IMR-90 (cell line): ENCODE data around the gene SLC3A2. TPM values are rescaled to one million over a fixed set of nuclear protein-coding genes. Genes with fewer than 3 reads are reported as not detected.

ENCODE experiments used
- ATAC-seq: fragments of 200-7000 bp; cut with Tn5 transposase; 2 replicates; pipeline ENCODE4 v1.9.1; 2020; ENCODE audit warnings: low read depth, mild to moderate bottlenecking, moderate library complexity
- BruUV-seq: library from RNA; stranded (reverse); fragments of 400-500 nt; replicated peaks from 2 replicates; lab custom pipeline; 2021; lab: Mats Ljungman, UMichigan
- CTCF ChIA-PET: fragments of 300-600 bp; formaldehyde crosslinking; extraction: SDS; loops from one replicate; lab custom pipeline; 2021; ENCODE audit warnings: antibody characterized with exemption; lab: Yijun Ruan, JAX
- POLR2A ChIA-PET: fragments of 300-600 bp; sonication (Branson Sonifier 250); formaldehyde crosslinking; loops from one replicate; lab custom pipeline; 2022; ENCODE audit warnings: antibody characterized with exemption; ENCODE audit not compliant: unreplicated experiment; lab: Charles Lee
- DNase-seq: peaks from one replicate; pipeline ENCODE4 v3.0.0; 2013
- H2AFZ ChIP-seq: replicated peaks from 2 replicates; pipeline ENCODE3; 2013; ENCODE audit warnings: low read length, mild to moderate bottlenecking; ENCODE audit not compliant: poor library complexity
- H2AK5ac ChIP-seq: 2 replicates; pipeline ENCODE4 v1.6.1; 2013; ENCODE audit warnings: low read depth, low read length, inconsistent platforms
- H2AK9ac ChIP-seq: replicated peaks from 2 replicates; pipeline ENCODE3; 2013; ENCODE audit warnings: mild to moderate bottlenecking, low read depth, low read length, moderate library complexity; ENCODE audit not compliant: poor library complexity
- H2BK120ac ChIP-seq: 2 replicates; pipeline ENCODE4 v1.6.1; 2013; ENCODE audit warnings: low read depth, low read length, inconsistent platforms
- H2BK15ac ChIP-seq: 3 replicates; pipeline ENCODE4 v1.6.1; 2013; ENCODE audit warnings: low read depth, low read length, inconsistent platforms
- H2BK20ac ChIP-seq: 2 replicates; pipeline ENCODE4 v1.6.1; 2013; ENCODE audit warnings: low read depth, mild to moderate bottlenecking, inconsistent platforms, low read length, moderate library complexity
- H2BK5ac ChIP-seq: 2 replicates; pipeline ENCODE4 v1.6.1; 2013; ENCODE audit warnings: mild to moderate bottlenecking, low read depth, low read length, inconsistent platforms; ENCODE audit not compliant: poor library complexity, severe bottlenecking
- H3K14ac ChIP-seq: replicated peaks from 2 replicates; pipeline ENCODE4 v1.6.1; 2013; ENCODE audit warnings: low read depth, low read length, inconsistent platforms
- H3K18ac ChIP-seq: 2 replicates; pipeline ENCODE4 v1.6.1; 2013; ENCODE audit warnings: low read depth, low read length, control low read depth
- H3K23ac ChIP-seq: 2 replicates; pipeline ENCODE4 v1.6.1; 2013; ENCODE audit warnings: low read depth, low read length, inconsistent platforms
- H3K27ac ChIP-seq: 2 replicates; pipeline ENCODE4 v1.5.1; 2013; ENCODE audit warnings: mild to moderate bottlenecking, control low read depth, low read length; ENCODE audit not compliant: insufficient read depth
- H3K27me3 ChIP-seq: 2 replicates; pipeline ENCODE4 v1.6.1; 2013; ENCODE audit warnings: low read length; ENCODE audit not compliant: control insufficient read depth, insufficient read depth
- H3K36me3 ChIP-seq: 2 replicates; pipeline ENCODE4 v1.6.1; 2013; ENCODE audit warnings: low read length, mixed read lengths; ENCODE audit not compliant: control insufficient read depth, insufficient read depth
- H3K4ac ChIP-seq: 2 replicates; pipeline ENCODE4 v1.6.1; 2013; ENCODE audit warnings: low read depth, low read length, inconsistent platforms
- H3K4me1 ChIP-seq: 2 replicates; pipeline ENCODE4 v1.6.1; 2013; ENCODE audit warnings: low read length, mixed read lengths; ENCODE audit not compliant: control insufficient read depth, insufficient read depth
- H3K4me2 ChIP-seq: 2 replicates; pipeline ENCODE4 v1.6.1; 2013; ENCODE audit warnings: low read depth, mild to moderate bottlenecking, control low read depth, low read length, moderate library complexity
- H3K4me3 ChIP-seq: 2 replicates; pipeline ENCODE4 v1.5.1; 2013; ENCODE audit warnings: low read depth, mild to moderate bottlenecking, control low read depth, low read length, moderate library complexity; ENCODE audit not compliant: insufficient read depth
- H3K56ac ChIP-seq: 2 replicates; pipeline ENCODE4 v1.6.1; 2013; ENCODE audit warnings: low read length, inconsistent platforms; ENCODE audit not compliant: insufficient read depth; ENCODE audit errors: extremely low read depth
- H3K79me1 ChIP-seq, 2 experiments: 2 replicates each; pipeline ENCODE4 v1.6.1; 2013; ENCODE audit warnings: low read length in 2 of 2, inconsistent platforms in 1 of 2, low read depth in 1 of 2
- H3K9ac ChIP-seq: 2 replicates; pipeline ENCODE4 v1.6.1; 2013; ENCODE audit warnings: low read depth, low read length, control low read depth
- H3K9me1 ChIP-seq: 2 replicates; pipeline ENCODE4 v1.6.1; 2013; ENCODE audit warnings: low read length, inconsistent platforms; ENCODE audit not compliant: insufficient read depth
- H3K9me3 ChIP-seq: 2 replicates; pipeline ENCODE4 v1.6.1; 2013; ENCODE audit warnings: low read length; ENCODE audit not compliant: control insufficient read depth, insufficient read depth
- H4K20me1 ChIP-seq: 2 replicates; pipeline ENCODE4 v1.6.1; 2013; ENCODE audit warnings: low read length, inconsistent platforms; ENCODE audit not compliant: insufficient read depth
- H4K5ac ChIP-seq: 2 replicates; pipeline ENCODE4 v1.6.1; 2013; ENCODE audit warnings: mild to moderate bottlenecking, low read depth, low read length, control low read depth
- H4K8ac ChIP-seq, 2 experiments: 2 replicates each; pipeline ENCODE4 v1.6.1; 2013; ENCODE audit warnings: low read depth in 2 of 2, low read length in 2 of 2, control low read depth in 1 of 2, inconsistent platforms in 1 of 2
- H4K91ac ChIP-seq: 2 replicates; pipeline ENCODE4 v1.6.1; 2013; ENCODE audit warnings: low read depth, low read length, inconsistent platforms; ENCODE audit not compliant: insufficient read depth
- BHLHE40 ChIP-seq: fragments of 150-350 bp; IDR thresholded peaks from 2 replicates; pipeline ENCODE4 v1.6.1; 2016; ENCODE audit warnings: mild to moderate bottlenecking, low read depth, low read length
- CEBPB ChIP-seq: IDR thresholded peaks from 2 replicates; pipeline ENCODE4 v1.6.1; 2012; ENCODE audit warnings: low read depth, low read length, improper control_type of control experiment
- CHD1 ChIP-seq: IDR thresholded peaks from 2 replicates; pipeline ENCODE4 v1.6.1; 2012; ENCODE audit warnings: low read depth, low read length, improper control_type of control experiment
- CTCF ChIP-seq: conservative IDR thresholded peaks from 2 replicates; pipeline ENCODE4 v1.5.1; 2012; ENCODE audit warnings: mild to moderate bottlenecking, low read depth, low read length, improper control_type of control experiment
- FOS ChIP-seq: fragments of 150-350 bp; IDR thresholded peaks from 2 replicates; pipeline ENCODE4 v1.6.1; 2016; ENCODE audit warnings: low read depth, low read length
- MAZ ChIP-seq: IDR thresholded peaks from 2 replicates; pipeline ENCODE4 v1.6.1; 2012; ENCODE audit warnings: low read depth, mild to moderate bottlenecking, low read length, improper control_type of control experiment, moderate library complexity, borderline replicate concordance
- MXI1 ChIP-seq: IDR thresholded peaks from 2 replicates; pipeline ENCODE4 v1.6.1; 2012; ENCODE audit warnings: low read depth, mild to moderate bottlenecking, low read length, moderate library complexity, borderline replicate concordance
- NFE2L2 ChIP-seq: fragments of 150-350 bp; IDR thresholded peaks from 2 replicates; pipeline ENCODE4 v1.6.1; 2016; ENCODE audit warnings: low read depth, mild to moderate bottlenecking, low read length
- POLR2A ChIP-seq: IDR thresholded peaks from 2 replicates; pipeline ENCODE4 v1.6.1; 2012; ENCODE audit warnings: mild to moderate bottlenecking, low read depth, low read length
- RCOR1 ChIP-seq: IDR thresholded peaks from 2 replicates; pipeline ENCODE4 v1.6.1; 2012; ENCODE audit warnings: mild to moderate bottlenecking, low read length, improper control_type of control experiment; ENCODE audit not compliant: insufficient replicate concordance
- RFX5 ChIP-seq: IDR thresholded peaks from 2 replicates; pipeline ENCODE4 v1.8.0; 2012; ENCODE audit warnings: low read depth, mild to moderate bottlenecking, low read length, moderate library complexity
- SMC3 ChIP-seq: fragments of 150-350 bp; IDR thresholded peaks from 2 replicates; pipeline ENCODE4 v1.6.1; 2016; ENCODE audit warnings: low read depth, mild to moderate bottlenecking, antibody characterized with exemption, low read length, moderate library complexity
- WGBS, 2 experiments: methylation state at CpG; one replicate each; pipeline versions ENCODE4 v1.1.5 to v1.1.7; 2013; ENCODE audit warnings: missing lambda C conversion rate in 2 of 2; ENCODE audit not compliant: insufficient read length in 1 of 2; ENCODE audit errors: extremely low coverage in 2 of 2; 5-methylcytosine and 5-hydroxymethylcytosine counted together
- dilution Hi-C: fragments of 300-500 bp; cut with HindIII; formaldehyde crosslinking; loops from one replicate; pipeline ENCODE4 v1.14.3; 2018; ENCODE audit warnings: low sequenced_read_pairs; ENCODE audit not compliant: unreplicated experiment
- in situ Hi-C: fragments of 300-500 bp; cut with MboI; formaldehyde crosslinking; loops from 3 replicates; pipeline ENCODE4 v1.14.3; 2019; ENCODE audit warnings: low sequenced_read_pairs, inconsistent platforms, mixed read lengths
- intact Hi-C: fragments of 100-400 bp; cut with micrococcal nuclease; formaldehyde crosslinking; loops from 2 replicates; pipeline ENCODE4 v1.10.0; 2022
- polyA plus RNA-seq, 3 experiments: library from polyadenylated mRNA; depleted of rRNA; stranded (reverse); fragments of >200 nt; gene quantifications; 2 replicates each; pipeline ENCODE4 v1.2.3, GENCODE V29; 2012; ENCODE audit warnings: low replicate concordance in 1 of 3
- total RNA-seq: library from RNA; depleted of rRNA; stranded (reverse); fragments of >200 nt; gene quantifications from 2 replicates; pipeline ENCODE4 v1.2.3, GENCODE V29; 2012
- TF ChIP-seq, protein P1 (sequence below): fragments of 150-350 bp; IDR thresholded peaks from 2 replicates; pipeline ENCODE4 v1.6.1; 2017; ENCODE audit warnings: mild to moderate bottlenecking, antibody characterized with exemption, low read length, low read depth
- TF ChIP-seq, protein P2 (sequence below): fragments of 150-350 bp; IDR thresholded peaks from 2 replicates; pipeline ENCODE4 v1.6.1; 2016; ENCODE audit warnings: low read depth, mild to moderate bottlenecking, low read length, moderate library complexity, borderline replicate concordance

The SLC3A2 gene
- total and polyA plus RNA-seq, 2 of the 4 experiments (the other 2 are of a cell fraction), result 140 to 239 TPM

- H2AK5ac ChIP-seq, result no peak overlapping the region
- no peak overlapping the region for H2BK20ac ChIP-seq
- intact Hi-C loops (no loop called here), in situ Hi-C loops (no loop called here), dilution Hi-C loops (no loop called here)
- H3K4me3 ChIP-seq, result no peak overlapping the region
- no peaks in the 10 kb centered on the region; the same call in 1 of the 2 replicates for H3K9me3 ChIP-seq
- no peak overlapping the region for H3K4ac ChIP-seq
- TF ChIP-seq, protein P1, sequence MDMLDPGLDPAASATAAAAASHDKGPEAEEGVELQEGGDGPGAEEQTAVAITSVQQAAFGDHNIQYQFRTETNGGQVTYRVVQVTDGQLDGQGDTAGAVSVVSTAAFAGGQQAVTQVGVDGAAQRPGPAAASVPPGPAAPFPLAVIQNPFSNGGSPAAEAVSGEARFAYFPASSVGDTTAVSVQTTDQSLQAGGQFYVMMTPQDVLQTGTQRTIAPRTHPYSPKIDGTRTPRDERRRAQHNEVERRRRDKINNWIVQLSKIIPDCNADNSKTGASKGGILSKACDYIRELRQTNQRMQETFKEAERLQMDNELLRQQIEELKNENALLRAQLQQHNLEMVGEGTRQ, result no peak
- no peak for TF ChIP-seq POLR2A
- TF ChIP-seq, protein P2, sequence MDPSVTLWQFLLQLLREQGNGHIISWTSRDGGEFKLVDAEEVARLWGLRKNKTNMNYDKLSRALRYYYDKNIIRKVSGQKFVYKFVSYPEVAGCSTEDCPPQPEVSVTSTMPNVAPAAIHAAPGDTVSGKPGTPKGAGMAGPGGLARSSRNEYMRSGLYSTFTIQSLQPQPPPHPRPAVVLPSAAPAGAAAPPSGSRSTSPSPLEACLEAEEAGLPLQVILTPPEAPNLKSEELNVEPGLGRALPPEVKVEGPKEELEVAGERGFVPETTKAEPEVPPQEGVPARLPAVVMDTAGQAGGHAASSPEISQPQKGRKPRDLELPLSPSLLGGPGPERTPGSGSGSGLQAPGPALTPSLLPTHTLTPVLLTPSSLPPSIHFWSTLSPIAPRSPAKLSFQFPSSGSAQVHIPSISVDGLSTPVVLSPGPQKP, result no peak
- no peak for TF ChIP-seq CHD1
- TF ChIP-seq BHLHE40, result no peak
- TF ChIP-seq RFX5, result no peak
- no peak for TF ChIP-seq CTCF
- TF ChIP-seq SMC3, result no peak
- no peak for TF ChIP-seq NFE2L2
- TF ChIP-seq MAZ, result no peak
- TF ChIP-seq RCOR1, result no peak
- TF ChIP-seq MXI1, result no peak
- no peak for TF ChIP-seq FOS
- no peak for TF ChIP-seq CEBPB
- H3K23ac ChIP-seq, result no peak overlapping the region
- no peak overlapping the region for H4K91ac ChIP-seq
- H3K4me1 ChIP-seq, result peaks cover 8% of the 10 kb centered on the region; the same call in 1 of the 2 replicates
- ChIA-PET POLR2A (interaction anchor here (0.6 kb wide), 2 partner anchors 305 to 564 kb away, joined by 5 to 15 read pairs; no protein-coding TSS in a partner anchor), CTCF (interaction anchor here (0.9 to 1.0 kb wide), 2 partner anchors 18 to 84 kb away, joined by 3 read pairs; no protein-coding TSS in a partner anchor)
- no peak overlapping the region for H3K9ac ChIP-seq
- H3K36me3 ChIP-seq, result no peaks in the 10 kb centered on the region
- H3K18ac ChIP-seq, result no peak overlapping the region
- peaks cover 82% of the 10 kb centered on the region for H3K27me3 ChIP-seq
- no peak for ATAC-seq
- no peak overlapping the region for H2AK9ac ChIP-seq
- DNase-seq, result no peak
- H3K27ac ChIP-seq, result no peak overlapping the region
- no peaks in the 10 kb centered on the region for H4K20me1 ChIP-seq
- H4K5ac ChIP-seq, result no peak overlapping the region
- WGBS, 2 experiments, result 4% methylated on average over 9 of the region's 53 CpGs; no CpG with 5 or more reads in 1 of the 2 experiments
- H3K79me1 ChIP-seq, result no peaks in the 10 kb centered on the region
- no TSS peak for BruUV-seq
- no peaks in the 10 kb centered on the region for H3K9me1 ChIP-seq
- no peak overlapping the region for H2BK15ac ChIP-seq
- H2BK5ac ChIP-seq, result no peak overlapping the region
- H3K56ac ChIP-seq, result no peak overlapping the region
- no peak overlapping the region for H2BK120ac ChIP-seq
- no peak overlapping the region for H4K8ac ChIP-seq
- H3K14ac ChIP-seq, result no peak overlapping the region
- peak overlapping the region; percentile 82 for H2AFZ ChIP-seq
- no peak overlapping the region; the same call in 1 of the 2 replicates for H3K4me2 ChIP-seq
Observed at GRCh38 chr11:62926680-62927455, 46.2 kb downstream of the SLC3A2 start.
